C4-2B (cell line): ENCODE results near the gene KANK4.

ENCODE experiments used
- H3K27ac ChIP-seq: fragments of 450-650 bp; 2 replicates; pipeline ENCODE4 v1.5.1; 2017
- ZFX ChIP-seq: fragments of 450-650 bp; IDR thresholded peaks from 2 replicates; pipeline ENCODE4 v1.6.1; 2017
- TF ChIP-seq, protein P1 (sequence below): fragments of 450-650 bp; conservative IDR thresholded peaks from 2 replicates; pipeline ENCODE4 v1.5.1; 2017; ENCODE audit warnings: mild to moderate bottlenecking

KANK4 gene

DNA sequence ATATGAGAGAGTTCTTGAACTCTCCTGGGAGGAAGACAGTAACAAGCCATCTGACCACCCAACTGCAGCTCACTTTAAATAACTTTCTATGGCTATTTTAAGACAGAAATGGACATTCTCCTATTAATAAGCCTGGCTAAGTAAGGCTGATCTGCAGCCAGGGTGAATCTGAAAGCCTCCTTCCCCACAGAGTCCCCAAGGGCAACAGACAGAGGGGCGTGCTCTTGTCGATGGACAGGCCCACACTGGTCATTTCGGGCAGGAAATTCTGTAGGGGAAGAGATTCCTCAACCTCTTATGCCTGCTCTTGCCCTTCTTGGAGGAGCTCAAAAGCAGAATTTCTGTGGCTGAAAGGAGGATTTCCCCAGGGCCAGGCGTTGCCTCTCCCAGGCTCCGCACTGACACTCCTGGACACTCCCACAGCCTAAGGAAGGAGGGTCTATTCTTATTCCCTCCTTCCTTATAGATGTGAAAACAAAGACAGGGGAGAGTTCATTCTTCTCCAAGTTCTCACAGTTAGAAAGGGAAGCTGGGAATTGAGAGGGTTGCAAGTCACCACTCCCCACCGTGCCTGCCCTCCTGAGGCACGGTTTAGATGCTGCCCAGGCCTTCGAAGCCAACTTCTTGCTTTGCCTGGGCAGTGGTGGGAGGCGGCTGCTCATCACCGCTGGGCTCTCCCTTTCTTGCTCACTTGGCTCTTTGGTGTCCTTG is 17.9 kb upstream of the KANK4 start:
- TF ChIP-seq, protein P1, sequence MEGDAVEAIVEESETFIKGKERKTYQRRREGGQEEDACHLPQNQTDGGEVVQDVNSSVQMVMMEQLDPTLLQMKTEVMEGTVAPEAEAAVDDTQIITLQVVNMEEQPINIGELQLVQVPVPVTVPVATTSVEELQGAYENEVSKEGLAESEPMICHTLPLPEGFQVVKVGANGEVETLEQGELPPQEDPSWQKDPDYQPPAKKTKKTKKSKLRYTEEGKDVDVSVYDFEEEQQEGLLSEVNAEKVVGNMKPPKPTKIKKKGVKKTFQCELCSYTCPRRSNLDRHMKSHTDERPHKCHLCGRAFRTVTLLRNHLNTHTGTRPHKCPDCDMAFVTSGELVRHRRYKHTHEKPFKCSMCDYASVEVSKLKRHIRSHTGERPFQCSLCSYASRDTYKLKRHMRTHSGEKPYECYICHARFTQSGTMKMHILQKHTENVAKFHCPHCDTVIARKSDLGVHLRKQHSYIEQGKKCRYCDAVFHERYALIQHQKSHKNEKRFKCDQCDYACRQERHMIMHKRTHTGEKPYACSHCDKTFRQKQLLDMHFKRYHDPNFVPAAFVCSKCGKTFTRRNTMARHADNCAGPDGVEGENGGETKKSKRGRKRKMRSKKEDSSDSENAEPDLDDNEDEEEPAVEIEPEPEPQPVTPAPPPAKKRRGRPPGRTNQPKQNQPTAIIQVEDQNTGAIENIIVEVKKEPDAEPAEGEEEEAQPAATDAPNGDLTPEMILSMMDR, result no peak
- TF ChIP-seq ZFX, result no peak
- no peak overlapping the region for H3K27ac ChIP-seq

DNA sequence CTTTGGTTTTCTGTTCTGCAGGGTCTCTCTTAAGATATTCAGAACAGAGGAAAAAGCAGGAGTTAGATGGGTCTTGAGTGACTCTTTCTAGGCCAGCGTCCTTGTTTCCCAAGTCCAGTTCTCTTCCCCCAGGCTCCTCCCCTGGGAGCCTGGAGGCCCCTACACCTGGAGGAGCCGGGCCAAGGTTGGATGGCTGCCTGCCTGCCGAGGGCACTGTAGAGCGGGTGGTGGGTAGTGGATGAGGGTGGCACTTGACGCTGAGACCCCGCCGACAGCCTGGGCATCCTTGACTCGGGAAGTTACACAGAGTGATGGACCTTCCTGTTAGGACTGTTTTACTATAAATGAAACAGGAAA is 17.4 kb upstream of the KANK4 start:
- no peak overlapping the region for H3K27ac ChIP-seq
- TF ChIP-seq, protein P1, result no peak
- no peak for TF ChIP-seq ZFX

DNA sequence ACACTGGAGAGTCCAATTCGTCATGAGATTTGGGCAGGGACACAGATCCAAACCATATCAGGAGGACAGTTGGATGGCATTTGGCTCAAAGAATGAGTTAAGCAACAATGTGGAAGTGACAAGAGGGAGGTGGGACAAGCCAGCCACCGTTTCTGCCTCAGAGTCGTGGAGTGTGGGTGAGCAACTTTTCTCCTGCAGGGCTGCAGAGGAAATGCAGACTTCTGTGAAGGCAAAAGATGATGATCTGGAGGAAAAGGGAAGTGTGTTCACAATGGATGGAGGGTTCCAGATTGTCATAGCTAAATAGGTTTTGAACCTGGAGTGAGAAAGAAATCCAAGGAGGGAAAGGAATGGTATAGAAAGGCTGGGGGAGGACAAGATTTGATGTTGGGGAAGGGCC is 16.4 kb upstream of the KANK4 start:
- TF ChIP-seq, protein P1, result no peak
- TF ChIP-seq ZFX, result no peak
- no peak overlapping the region for H3K27ac ChIP-seq

DNA sequence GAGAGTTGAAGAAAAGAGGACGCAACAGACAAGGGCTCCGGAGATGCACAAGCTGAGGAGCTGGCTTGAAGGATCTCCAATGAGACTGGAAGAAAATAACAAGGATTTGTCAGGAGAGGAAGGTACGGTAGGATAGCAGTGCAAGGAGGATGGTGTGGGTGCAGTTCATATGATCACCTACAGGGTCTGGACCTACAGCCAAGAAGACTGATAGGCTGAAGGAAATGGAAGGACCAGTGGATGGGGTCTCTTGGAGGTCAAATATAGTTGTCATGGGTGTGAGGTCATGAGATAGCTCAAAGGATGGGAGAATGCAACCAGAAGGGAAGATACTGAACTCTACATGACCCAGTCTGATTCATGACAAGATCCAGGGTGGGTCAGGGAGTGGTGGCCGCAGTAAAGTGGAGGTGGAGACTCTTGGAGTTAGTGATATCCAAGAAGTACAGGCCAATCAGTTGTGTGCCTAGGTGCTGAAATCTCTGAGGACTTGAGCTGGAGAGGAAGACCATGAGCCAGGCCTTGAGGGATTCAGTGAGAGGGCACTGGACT is 15.3 kb upstream of the KANK4 start:
- TF ChIP-seq ZFX, result no peak
- TF ChIP-seq, protein P1, result no peak
- H3K27ac ChIP-seq, result no peak overlapping the region

DNA sequence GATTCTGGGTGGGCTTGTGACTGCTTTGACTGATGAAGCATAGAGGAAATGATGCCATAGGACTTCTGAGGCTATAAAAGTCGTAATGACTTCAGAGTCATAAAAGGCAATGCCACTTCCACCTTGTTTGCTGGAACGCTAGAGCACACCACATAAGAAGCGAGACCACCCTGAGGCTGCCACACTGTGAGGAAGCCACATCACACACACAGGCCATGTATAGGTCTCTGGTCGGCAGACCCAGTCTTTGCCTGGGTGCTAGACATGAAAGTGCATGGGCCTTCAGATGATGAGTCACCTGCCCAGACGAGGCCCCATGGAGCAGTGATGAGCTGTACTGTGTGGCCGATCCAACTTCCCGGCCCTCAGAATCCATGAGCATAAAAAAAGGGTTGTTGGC is 14.2 kb upstream of the KANK4 start:
- TF ChIP-seq, protein P1, result no peak
- TF ChIP-seq ZFX, result no peak
- H3K27ac ChIP-seq, result no peak overlapping the region

DNA sequence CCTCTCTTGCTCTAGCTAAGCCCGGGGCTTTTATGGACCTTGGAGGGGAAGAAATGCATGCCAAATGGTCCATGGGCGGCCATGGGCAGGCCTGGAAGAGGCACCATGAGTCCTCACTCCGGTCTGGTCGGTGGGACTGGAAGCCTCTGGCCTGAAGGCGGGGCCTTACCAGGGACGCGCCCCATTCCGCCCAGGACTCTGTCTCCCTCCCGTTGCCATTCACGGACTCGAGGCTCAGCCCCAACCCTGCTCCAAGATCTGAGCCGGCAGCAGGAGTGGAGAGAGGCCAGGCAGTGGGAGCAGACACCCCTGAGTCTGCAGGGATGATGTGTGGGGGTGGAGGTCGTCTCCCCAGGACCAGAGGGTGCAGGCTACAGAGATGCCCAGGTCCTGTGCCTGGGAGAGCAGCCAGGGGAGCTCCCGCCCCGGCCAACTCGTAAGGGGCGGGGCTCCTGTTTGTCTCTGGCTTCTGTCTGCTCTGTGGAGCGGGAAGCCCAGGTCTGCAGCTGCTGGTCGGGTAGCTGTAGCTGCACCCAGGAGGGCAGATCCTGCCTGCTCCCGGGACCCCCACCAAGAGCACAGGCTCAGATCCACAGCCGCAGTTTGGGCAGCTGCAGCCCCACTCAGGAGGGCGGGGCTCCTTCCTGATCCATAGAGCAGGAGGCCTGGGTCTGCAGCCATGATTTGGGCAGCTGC is 8.3 kb upstream of the KANK4 start:
- TF ChIP-seq ZFX, result no peak
- TF ChIP-seq, protein P1, result no peak
- no peak overlapping the region for H3K27ac ChIP-seq

DNA sequence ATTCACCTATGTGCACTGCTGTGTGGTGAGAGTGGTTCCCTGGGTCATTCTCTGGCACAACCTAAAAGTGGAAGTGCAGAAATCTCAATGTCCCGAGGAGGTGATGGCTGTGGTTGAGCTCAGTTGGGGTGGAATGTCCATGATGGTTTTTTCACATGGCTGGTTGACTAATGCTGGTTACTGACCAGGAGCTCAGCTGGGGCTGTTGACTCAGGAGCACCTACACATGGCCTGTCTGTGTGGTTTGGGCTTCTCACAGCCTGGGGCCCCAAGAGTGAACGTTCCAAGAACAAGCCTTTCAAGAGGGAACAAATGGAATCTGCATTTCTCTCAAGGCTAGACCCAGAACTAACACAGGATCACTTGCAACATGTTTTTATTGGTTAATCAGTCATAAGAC is 6.4 kb upstream of the KANK4 start:
- TF ChIP-seq, protein P1, result no peak
- TF ChIP-seq ZFX, result no peak
- no peak overlapping the region for H3K27ac ChIP-seq
